WTC11 (cell line): Measurements from ENCODE around the gene MROH9. TPM values are rescaled to one million over a fixed set of nuclear protein-coding genes. Genes with fewer than 3 reads are reported as not detected.

Source experiments
- ATAC-seq: fragments of 200-7000 bp; cut with Tn5 transposase; 2 replicates; pipeline ENCODE4 v1.10.0; 2021; ENCODE audit warnings: mild to moderate bottlenecking, moderate library complexity
- CTCF ChIA-PET: fragments of 300-600 bp; sonication (Branson Sonifier 250); formaldehyde crosslinking; loops from one replicate; lab custom pipeline; 2021; ENCODE audit warnings: antibody characterized with exemption; lab: Charles Lee
- POLR2A ChIA-PET: fragments of 350-600 bp; sonication (Branson Sonifier 250); formaldehyde crosslinking; loops from one replicate; lab custom pipeline; 2021; ENCODE audit warnings: antibody characterized with exemption; lab: Charles Lee
- DNase-seq: peaks from one replicate; pipeline ENCODE4 v3.0.0; 2021; ENCODE audit warnings: low spot score
- H3K27ac Mint-ChIP-seq: 2 replicates; pipeline ENCODE4 v1.8.0; 2021; ENCODE audit warnings: mixed read lengths
- H3K27me3 Mint-ChIP-seq: 2 replicates; pipeline ENCODE4 v1.8.0; 2021; ENCODE audit warnings: low read depth, mild to moderate bottlenecking, moderate library complexity, mixed read lengths
- H3K36me3 Mint-ChIP-seq: 2 replicates; pipeline ENCODE4 v1.8.0; 2021; ENCODE audit warnings: mixed read lengths
- H3K4me1 Mint-ChIP-seq: 2 replicates; pipeline ENCODE4 v1.8.0; 2022; ENCODE audit warnings: mixed read lengths
- H3K4me3 Mint-ChIP-seq: 2 replicates; pipeline ENCODE4 v1.8.0; 2021; ENCODE audit warnings: mild to moderate bottlenecking, moderate library complexity, mixed read lengths
- H3K9me3 Mint-ChIP-seq: 2 replicates; pipeline ENCODE4 v1.8.0; 2021; ENCODE audit warnings: mixed read lengths
- AFF4 ChIP-seq: sonication (generic); formaldehyde crosslinking; IDR thresholded peaks from 2 replicates; pipeline ENCODE4 v1.8.1; 2023; ENCODE audit warnings: mild to moderate bottlenecking, missing genetic modification reagents, borderline replicate concordance
- ARID4B ChIP-seq: sonication (generic); formaldehyde crosslinking; IDR thresholded peaks from 2 replicates; pipeline ENCODE4 v1.8.0; 2023; ENCODE audit warnings: missing genetic modification reagents, mild to moderate bottlenecking, borderline replicate concordance
- ATF1 ChIP-seq: sonication (generic); formaldehyde crosslinking; IDR thresholded peaks from 2 replicates; pipeline ENCODE4 v1.8.1; 2023; ENCODE audit warnings: mild to moderate bottlenecking, moderate library complexity, missing genetic modification reagents
- ATF2 ChIP-seq: sonication (generic); formaldehyde crosslinking; IDR thresholded peaks from 2 replicates; pipeline ENCODE4 v1.8.1; 2022; ENCODE audit warnings: low read depth, missing genetic modification reagents, borderline replicate concordance
- CREB1 ChIP-seq: sonication (generic); formaldehyde crosslinking; IDR thresholded peaks from 2 replicates; pipeline ENCODE4 v1.8.0; 2023; ENCODE audit warnings: mild to moderate bottlenecking, missing genetic modification reagents
- E2F5 ChIP-seq: sonication (generic); formaldehyde crosslinking; IDR thresholded peaks from 2 replicates; pipeline ENCODE4 v1.8.1; 2022; ENCODE audit warnings: mild to moderate bottlenecking, moderate library complexity, missing genetic modification reagents
- JAZF1 ChIP-seq: fragments of 250-450 bp; sonication (Bioruptor Pico); IDR thresholded peaks from 2 replicates; pipeline ENCODE4 v1.9.0; 2021; ENCODE audit warnings: moderate library complexity, mild to moderate bottlenecking, inconsistent platforms
- JUN ChIP-seq: sonication (generic); formaldehyde crosslinking; IDR thresholded peaks from 2 replicates; pipeline ENCODE4 v1.8.0; 2023; ENCODE audit warnings: mild to moderate bottlenecking, missing genetic modification reagents
- MLX ChIP-seq: sonication (generic); formaldehyde crosslinking; IDR thresholded peaks from 2 replicates; pipeline ENCODE4 v1.8.1; 2023; ENCODE audit warnings: mild to moderate bottlenecking, missing genetic modification reagents, moderate library complexity
- NFE2L1 ChIP-seq: sonication (generic); formaldehyde crosslinking; IDR thresholded peaks from 2 replicates; pipeline ENCODE4 v1.8.1; 2023; ENCODE audit warnings: missing genetic modification reagents
- NR3C1 ChIP-seq: sonication (generic); formaldehyde crosslinking; conservative IDR thresholded peaks from 2 replicates; pipeline ENCODE4 v1.8.1; 2023; ENCODE audit warnings: low read depth, mild to moderate bottlenecking, missing genetic modification reagents
- SMAD3 ChIP-seq: sonication (generic); formaldehyde crosslinking; IDR thresholded peaks from 2 replicates; pipeline ENCODE4 v1.8.0; 2022; ENCODE audit warnings: missing genetic modification reagents, mild to moderate bottlenecking, borderline replicate concordance
- ZNF317 ChIP-seq: sonication (generic); formaldehyde crosslinking; IDR thresholded peaks from 2 replicates; pipeline ENCODE4 v1.8.1; 2023; ENCODE audit warnings: low read depth, mild to moderate bottlenecking, moderate library complexity, missing genetic modification reagents, borderline replicate concordance
- ZNF396 ChIP-seq: fragments of 250-450 bp; sonication (Bioruptor Pico); IDR thresholded peaks from 2 replicates; pipeline ENCODE4 v1.8.0; 2021; ENCODE audit warnings: mild to moderate bottlenecking, moderate library complexity, borderline replicate concordance
- ZNF512 ChIP-seq: sonication (generic); formaldehyde crosslinking; IDR thresholded peaks from 2 replicates; pipeline ENCODE4 v1.8.1; 2022; ENCODE audit warnings: missing genetic modification reagents, borderline replicate concordance
- total RNA-seq: library from RNA; stranded (reverse); gene quantifications from 3 replicates; pipeline ENCODE4 v1.2.3, GENCODE V29; 2021

Gene MROH9
- total RNA-seq, 1 experiment from 2014 or later: not detected

GRCh38 chr1:171083222-171083621 lies 147.9 kb downstream of the MROH9 start:
- H3K4me3 Mint-ChIP-seq: no peak overlapping the region
- peaks cover 5% of the 10 kb centered on the region for H3K4me1 Mint-ChIP-seq
- CTCF ChIA-PET: interaction anchor here (1.0 kb wide), 1 partner anchor 144 kb away, joined by 3 read pairs; no protein-coding TSS in a partner anchor

GRCh38 chr1:171084091-171084490 lies 148.8 kb downstream of the MROH9 start:
- CTCF ChIA-PET: interaction anchor here (0.8 to 1.4 kb wide), 2 partner anchors 105 to 143 kb away, joined by 3 read pairs; no protein-coding TSS in a partner anchor

More at GRCh38 chr1:171083222-171083621, 147.9 kb downstream of the MROH9 start:
- H3K27me3 Mint-ChIP-seq: no peaks in the 10 kb centered on the region
- no peak for DNase-seq
- 0 out of 2 replicates have a peak, but pooled peaks cover 3% of the 10 kb centered on the region for H3K9me3 Mint-ChIP-seq
- H3K36me3 Mint-ChIP-seq: no peaks in the 10 kb centered on the region
- ATAC-seq: no peak
- H3K27ac Mint-ChIP-seq: no peak overlapping the region
- POLR2A ChIA-PET: no interaction called here
- TF ChIP-seq MLX: no peak

GRCh38 chr1:171084870-171085269 lies 149.5 kb downstream of the MROH9 start:
- POLR2A ChIA-PET: no interaction called here
- DNase-seq (no peak), ATAC-seq (no peak)
- Mint-ChIP-seq H3K4me1 (peaks cover 5% of the 10 kb centered on the region), H3K9me3 (0 out of 2 replicates have a peak, but pooled peaks cover 3% of the 10 kb centered on the region), H3K27me3 (no peaks in the 10 kb centered on the region), H3K4me3 (no peak overlapping the region), H3K36me3 (no peaks in the 10 kb centered on the region), H3K27ac (no peak overlapping the region)
- CTCF ChIA-PET: interaction anchor here (0.8 to 1.4 kb wide), 2 partner anchors 104 to 142 kb away, joined by 3 read pairs; no protein-coding TSS in a partner anchor
- no peak for TF ChIP-seq JUN (CRISPR knock-in tag)
- no peak for TF ChIP-seq CREB1 (CRISPR knock-in tag)
- no peak for TF ChIP-seq NFE2L1 (CRISPR knock-in tag)
- no peak for TF ChIP-seq ARID4B (CRISPR knock-in tag)
- no peak for TF ChIP-seq ZNF512 (CRISPR knock-in tag)
- TF ChIP-seq E2F5 (CRISPR knock-in tag): no peak
- TF ChIP-seq AFF4: no peak

More at GRCh38 chr1:171084091-171084490, 148.8 kb downstream of the MROH9 start:
- DNase-seq (no peak), ATAC-seq (no peak)
- no peaks in the 10 kb centered on the region for H3K36me3 Mint-ChIP-seq
- peaks cover 5% of the 10 kb centered on the region for H3K4me1 Mint-ChIP-seq
- POLR2A ChIA-PET: no interaction called here
- H3K4me3 Mint-ChIP-seq: no peak overlapping the region
- TF ChIP-seq ATF2 (CRISPR knock-in tag) (no peak), ZNF512 (CRISPR knock-in tag) (no peak), JAZF1 (no peak), ZNF396 (CRISPR knock-in tag) (no peak), SMAD3 (CRISPR knock-in tag) (no peak), ATF1 (CRISPR knock-in tag) (no peak), NR3C1 (CRISPR knock-in tag) (no peak), ZNF317 (no peak)
- H3K9me3 Mint-ChIP-seq: 0 out of 2 replicates have a peak, but pooled peaks cover 3% of the 10 kb centered on the region
- H3K27me3 Mint-ChIP-seq: no peaks in the 10 kb centered on the region
- H3K27ac Mint-ChIP-seq: no peak overlapping the region
